ENCODE measurements around the gene MOCS3. TPM values are rescaled to one million over a fixed set of nuclear protein-coding genes. Genes with fewer than 3 reads are reported as not detected.

The MOCS3 gene
- total and polyA plus RNA-seq, 2 of the 13 experiments (the other 11 are each of a cell fraction or from before 2014, with no cell fraction given): 3.7 to 8.4 TPM

DNA sequence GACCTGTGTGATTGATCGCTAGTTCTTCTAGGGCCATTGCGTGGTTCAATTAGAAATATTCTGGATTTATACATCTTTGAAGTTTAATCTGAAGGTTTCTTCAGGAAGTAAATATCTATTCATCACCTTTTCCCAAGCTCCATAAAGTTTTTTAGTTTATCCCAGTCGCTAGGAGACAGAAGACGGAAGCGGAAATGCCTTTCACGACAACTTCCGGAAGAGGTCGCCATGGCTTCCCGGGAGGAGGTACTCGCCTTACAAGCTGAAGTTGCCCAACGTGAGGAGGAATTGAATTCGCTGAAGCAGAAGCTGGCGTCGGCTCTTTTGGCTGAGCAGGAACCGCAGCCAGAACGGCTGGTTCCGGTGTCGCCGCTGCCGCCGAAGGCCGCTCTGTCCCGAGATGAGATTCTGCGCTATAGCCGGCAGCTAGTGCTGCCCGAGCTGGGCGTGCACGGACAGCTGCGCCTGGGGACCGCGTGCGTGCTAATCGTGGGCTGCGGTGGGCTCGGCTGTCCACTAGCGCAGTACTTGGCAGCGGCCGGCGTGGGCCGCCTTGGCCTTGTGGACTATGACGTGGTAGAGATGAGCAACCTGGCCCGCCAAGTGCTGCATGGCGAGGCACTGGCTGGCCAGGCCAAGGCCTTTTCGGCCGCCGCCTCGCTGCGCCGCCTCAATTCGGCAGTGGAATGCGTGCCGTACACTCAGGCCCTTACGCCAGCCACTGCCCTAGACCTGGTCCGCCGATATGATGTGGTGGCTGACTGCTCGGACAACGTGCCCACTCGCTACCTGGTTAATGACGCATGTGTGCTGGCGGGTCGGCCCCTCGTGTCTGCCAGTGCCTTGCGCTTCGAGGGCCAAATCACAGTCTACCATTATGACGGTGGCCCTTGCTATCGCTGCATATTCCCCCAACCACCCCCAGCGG is at the start of gene MOCS3 (continued):
- TF ChIP-seq, protein P1, sequence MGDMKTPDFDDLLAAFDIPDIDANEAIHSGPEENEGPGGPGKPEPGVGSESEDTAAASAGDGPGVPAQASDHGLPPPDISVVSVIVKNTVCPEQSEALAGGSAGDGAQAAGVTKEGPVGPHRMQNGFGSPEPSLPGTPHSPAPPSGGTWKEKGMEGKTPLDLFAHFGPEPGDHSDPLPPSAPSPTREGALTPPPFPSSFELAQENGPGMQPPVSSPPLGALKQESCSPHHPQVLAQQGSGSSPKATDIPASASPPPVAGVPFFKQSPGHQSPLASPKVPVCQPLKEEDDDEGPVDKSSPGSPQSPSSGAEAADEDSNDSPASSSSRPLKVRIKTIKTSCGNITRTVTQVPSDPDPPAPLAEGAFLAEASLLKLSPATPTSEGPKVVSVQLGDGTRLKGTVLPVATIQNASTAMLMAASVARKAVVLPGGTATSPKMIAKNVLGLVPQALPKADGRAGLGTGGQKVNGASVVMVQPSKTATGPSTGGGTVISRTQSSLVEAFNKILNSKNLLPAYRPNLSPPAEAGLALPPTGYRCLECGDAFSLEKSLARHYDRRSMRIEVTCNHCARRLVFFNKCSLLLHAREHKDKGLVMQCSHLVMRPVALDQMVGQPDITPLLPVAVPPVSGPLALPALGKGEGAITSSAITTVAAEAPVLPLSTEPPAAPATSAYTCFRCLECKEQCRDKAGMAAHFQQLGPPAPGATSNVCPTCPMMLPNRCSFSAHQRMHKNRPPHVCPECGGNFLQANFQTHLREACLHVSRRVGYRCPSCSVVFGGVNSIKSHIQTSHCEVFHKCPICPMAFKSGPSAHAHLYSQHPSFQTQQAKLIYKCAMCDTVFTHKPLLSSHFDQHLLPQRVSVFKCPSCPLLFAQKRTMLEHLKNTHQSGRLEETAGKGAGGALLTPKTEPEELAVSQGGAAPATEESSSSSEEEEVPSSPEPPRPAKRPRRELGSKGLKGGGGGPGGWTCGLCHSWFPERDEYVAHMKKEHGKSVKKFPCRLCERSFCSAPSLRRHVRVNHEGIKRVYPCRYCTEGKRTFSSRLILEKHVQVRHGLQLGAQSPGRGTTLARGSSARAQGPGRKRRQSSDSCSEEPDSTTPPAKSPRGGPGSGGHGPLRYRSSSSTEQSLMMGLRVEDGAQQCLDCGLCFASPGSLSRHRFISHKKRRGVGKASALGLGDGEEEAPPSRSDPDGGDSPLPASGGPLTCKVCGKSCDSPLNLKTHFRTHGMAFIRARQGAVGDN (CRISPR knock-in tag; IDR thresholded peaks at IDR 0.05): peak; percentile 87
- TF ChIP-seq, protein P2, sequence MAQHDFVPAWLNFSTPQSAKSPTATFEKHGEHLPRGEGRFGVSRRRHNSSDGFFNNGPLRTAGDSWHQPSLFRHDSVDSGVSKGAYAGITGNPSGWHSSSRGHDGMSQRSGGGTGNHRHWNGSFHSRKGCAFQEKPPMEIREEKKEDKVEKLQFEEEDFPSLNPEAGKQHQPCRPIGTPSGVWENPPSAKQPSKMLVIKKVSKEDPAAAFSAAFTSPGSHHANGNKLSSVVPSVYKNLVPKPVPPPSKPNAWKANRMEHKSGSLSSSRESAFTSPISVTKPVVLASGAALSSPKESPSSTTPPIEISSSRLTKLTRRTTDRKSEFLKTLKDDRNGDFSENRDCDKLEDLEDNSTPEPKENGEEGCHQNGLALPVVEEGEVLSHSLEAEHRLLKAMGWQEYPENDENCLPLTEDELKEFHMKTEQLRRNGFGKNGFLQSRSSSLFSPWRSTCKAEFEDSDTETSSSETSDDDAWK (CRISPR knock-in tag; IDR thresholded peaks at IDR 0.05): no peak
- TF ChIP-seq ZNF101 (CRISPR knock-in tag; IDR thresholded peaks at IDR 0.05; ENCODE audit: borderline replicate concordance, low read depth) (no peak), TAF15 (IDR thresholded peaks at IDR 0.05; ENCODE audit: low read depth, low read length, poor library complexity, severe bottlenecking) (no peak), ZNF10 (CRISPR knock-in tag; IDR thresholded peaks at IDR 0.05; ENCODE audit: borderline replicate concordance, low read depth) (no peak), SETDB1 (CRISPR knock-in tag; IDR thresholded peaks at IDR 0.05; ENCODE audit: borderline replicate concordance) (no peak), ETV6 (CRISPR knock-in tag; conservative IDR thresholded peaks at IDR 0.05) (0 out of 2 replicates have a peak, but pooled peaks have one; percentile 5), ZNF256 (CRISPR knock-in tag; conservative IDR thresholded peaks at IDR 0.05) (peak; percentile 95), SCMH1 (CRISPR knock-in tag; IDR thresholded peaks at IDR 0.05; ENCODE audit: borderline replicate concordance) (no peak), THYN1 (CRISPR knock-in tag; IDR thresholded peaks at IDR 0.05; ENCODE audit: borderline replicate concordance, low read depth) (no peak), SMAD3 (CRISPR knock-in tag; IDR thresholded peaks at IDR 0.05) (no peak), ZNF570 (CRISPR knock-in tag; IDR thresholded peaks at IDR 0.05; ENCODE audit: borderline replicate concordance) (no peak), SAFB2 (CRISPR knock-in tag; IDR thresholded peaks at IDR 0.05; ENCODE audit: borderline replicate concordance, low read depth) (peak; percentile 66; the same call in 1 of the 2 replicates), PPARG (CRISPR knock-in tag; conservative IDR thresholded peaks at IDR 0.05) (no peak), MAFK (conservative IDR thresholded peaks at IDR 0.05 in 1 of 2, IDR thresholded peaks at IDR 0.05 in 1 of 2; ENCODE audit: low read length in 2 of 2) (no peak), PHF20 (CRISPR knock-in tag; IDR thresholded peaks at IDR 0.05) (peak; percentile 96)
- TF ChIP-seq, protein P3, sequence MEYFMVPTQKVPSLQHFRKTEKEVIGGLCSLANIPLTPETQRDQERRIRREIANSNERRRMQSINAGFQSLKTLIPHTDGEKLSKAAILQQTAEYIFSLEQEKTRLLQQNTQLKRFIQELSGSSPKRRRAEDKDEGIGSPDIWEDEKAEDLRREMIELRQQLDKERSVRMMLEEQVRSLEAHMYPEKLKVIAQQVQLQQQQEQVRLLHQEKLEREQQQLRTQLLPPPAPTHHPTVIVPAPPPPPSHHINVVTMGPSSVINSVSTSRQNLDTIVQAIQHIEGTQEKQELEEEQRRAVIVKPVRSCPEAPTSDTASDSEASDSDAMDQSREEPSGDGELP (IDR thresholded peaks at IDR 0.05; ENCODE audit: borderline replicate concordance, low read depth): no peak
- TF ChIP-seq, protein P4, sequence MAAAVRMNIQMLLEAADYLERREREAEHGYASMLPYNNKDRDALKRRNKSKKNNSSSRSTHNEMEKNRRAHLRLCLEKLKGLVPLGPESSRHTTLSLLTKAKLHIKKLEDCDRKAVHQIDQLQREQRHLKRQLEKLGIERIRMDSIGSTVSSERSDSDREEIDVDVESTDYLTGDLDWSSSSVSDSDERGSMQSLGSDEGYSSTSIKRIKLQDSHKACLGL (CRISPR knock-in tag; IDR thresholded peaks at IDR 0.05): peak; percentile 99
- TF ChIP-seq, protein P5, sequence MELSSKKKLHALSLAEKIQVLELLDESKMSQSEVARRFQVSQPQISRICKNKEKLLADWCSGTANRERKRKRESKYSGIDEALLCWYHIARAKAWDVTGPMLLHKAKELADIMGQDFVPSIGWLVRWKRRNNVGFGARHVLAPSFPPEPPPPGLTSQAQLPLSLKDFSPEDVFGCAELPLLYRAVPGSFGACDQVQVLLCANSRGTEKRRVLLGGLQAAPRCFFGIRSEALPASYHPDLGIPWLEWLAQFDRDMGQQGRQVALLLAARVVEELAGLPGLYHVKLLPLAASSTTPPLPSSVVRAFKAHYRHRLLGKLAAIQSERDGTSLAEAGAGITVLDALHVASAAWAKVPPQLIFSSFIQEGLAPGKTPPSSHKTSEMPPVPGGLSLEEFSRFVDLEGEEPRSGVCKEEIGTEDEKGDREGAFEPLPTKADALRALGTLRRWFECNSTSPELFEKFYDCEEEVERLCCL (CRISPR knock-in tag; IDR thresholded peaks at IDR 0.05; ENCODE audit: borderline replicate concordance): peak; percentile 27

All from HepG2 (cell line).